Muscle layer of colon (tissue), 2 donors: Measurements from ENCODE around the gene RRP36.
"Not testable (repeated sequence)": the region's sequence is repeated elsewhere in the genome, so short reads cannot be mapped to it uniquely, and the experiment has no call there.

Experiments
- H3K27ac ChIP-seq: one replicate; pipeline ENCODE4 v1.7.0; 2013; ENCODE audit warnings: low read depth, mild to moderate bottlenecking, low read length, moderate library complexity
- H3K27me3 ChIP-seq, 2 donors: one replicate each; pipeline ENCODE4 v1.7.0; 2013; ENCODE audit warnings: low read length in 2 of 2, mild to moderate bottlenecking in 2 of 2; ENCODE audit not compliant: insufficient read depth in 2 of 2, control insufficient read depth in 1 of 2
- H3K36me3 ChIP-seq: one replicate; pipeline ENCODE4 v1.7.0; 2013; ENCODE audit warnings: mild to moderate bottlenecking, low read length; ENCODE audit not compliant: insufficient read depth
- H3K4me1 ChIP-seq: one replicate; pipeline ENCODE4 v1.7.0; 2013; ENCODE audit warnings: mild to moderate bottlenecking, low read length; ENCODE audit not compliant: insufficient read depth
- H3K4me3 ChIP-seq, 2 donors: one replicate each; pipeline ENCODE4 v1.7.0; 2013; ENCODE audit warnings: low read length in 2 of 2, low read depth in 1 of 2, mild to moderate bottlenecking in 1 of 2, moderate library complexity in 1 of 2
- H3K9ac ChIP-seq: one replicate; pipeline ENCODE4 v1.7.0; 2013; ENCODE audit warnings: low read length
- H3K9me3 ChIP-seq: one replicate; pipeline ENCODE4 v1.7.0; 2013; ENCODE audit warnings: mild to moderate bottlenecking, low read length
- donor health status: abdominal sarcoma.
- donor health status: Adenocarcinoma of cecum.

RRP36 gene

GRCh38 chr6:43029120-43029519, 7.7 kb downstream of the RRP36 start:
- Histone ChIP-seq H3K27me3 (no peaks in the 10 kb centered on the region), H3K9ac (no peak overlapping the region), H3K27ac (no peak overlapping the region), H3K4me3 (no peak overlapping the region), H3K9me3 (no peaks in the 10 kb centered on the region), H3K4me1 (peaks cover 2% of the 10 kb centered on the region), H3K36me3 (peaks cover 64% of the 10 kb centered on the region)

- H3K9me3 ChIP-seq, result no peaks in the 10 kb centered on the region
- H3K36me3 ChIP-seq, result peaks cover 48% of the 10 kb centered on the region
- H3K4me1 ChIP-seq, result peaks cover 3% of the 10 kb centered on the region
- H3K4me3 ChIP-seq, result no peak overlapping the region
- no peak overlapping the region for H3K27ac ChIP-seq
- H3K27me3 ChIP-seq, result no peaks in the 10 kb centered on the region
- H3K9ac ChIP-seq, result no peak overlapping the region
Observed at GRCh38 chr6:43032326-43032725, 10.9 kb downstream of the RRP36 start.

GRCh38 chr6:43033496-43034189, 12.2 kb downstream of the RRP36 start:
- Histone ChIP-seq H3K9me3 (no peaks in the 10 kb centered on the region), H3K36me3 (peaks cover 50% of the 10 kb centered on the region), H3K9ac (no peak overlapping the region), H3K4me1 (peaks cover 3% of the 10 kb centered on the region), H3K4me3 (no peak overlapping the region), H3K27ac (no peak overlapping the region), H3K27me3 (no peaks in the 10 kb centered on the region)

GRCh38 chr6:43034190-43034525, 12.7 kb downstream of the RRP36 start:
- Histone ChIP-seq H3K4me3 (no peak overlapping the region), H3K27me3 (no peaks in the 10 kb centered on the region), H3K9ac (no peak overlapping the region), H3K36me3 (peaks cover 50% of the 10 kb centered on the region), H3K9me3 (no peaks in the 10 kb centered on the region), H3K4me1 (peaks cover 3% of the 10 kb centered on the region), H3K27ac (no peak overlapping the region)

GRCh38 chr6:43035495-43036194, 14.2 kb downstream of the RRP36 start:
- Histone ChIP-seq H3K9ac (no peak overlapping the region), H3K36me3 (peaks cover 41% of the 10 kb centered on the region), H3K27ac (no peak overlapping the region), H3K27me3 (no peaks in the 10 kb centered on the region), H3K9me3 (no peaks in the 10 kb centered on the region), H3K4me3 (no peak overlapping the region), H3K4me1 (peaks cover 3% of the 10 kb centered on the region)

GRCh38 chr6:43036712-43037111, 15.3 kb downstream of the RRP36 start:
- no peaks in the 10 kb centered on the region for H3K27me3 ChIP-seq
- no peaks in the 10 kb centered on the region for H3K9me3 ChIP-seq
- peaks cover 3% of the 10 kb centered on the region for H3K4me1 ChIP-seq
- H3K4me3 ChIP-seq, result no peak overlapping the region
- no peak overlapping the region for H3K27ac ChIP-seq
- H3K9ac ChIP-seq, result no peak overlapping the region
- H3K36me3 ChIP-seq, result peaks cover 41% of the 10 kb centered on the region

GRCh38 chr6:43037197-43037596, 15.8 kb downstream of the RRP36 start:
- Histone ChIP-seq H3K9me3 (no peaks in the 10 kb centered on the region), H3K4me1 (peaks cover 3% of the 10 kb centered on the region), H3K9ac (no peak overlapping the region), H3K36me3 (peaks cover 41% of the 10 kb centered on the region), H3K4me3 (no peak overlapping the region), H3K27ac (no peak overlapping the region), H3K27me3 (no peaks in the 10 kb centered on the region)

DNA sequence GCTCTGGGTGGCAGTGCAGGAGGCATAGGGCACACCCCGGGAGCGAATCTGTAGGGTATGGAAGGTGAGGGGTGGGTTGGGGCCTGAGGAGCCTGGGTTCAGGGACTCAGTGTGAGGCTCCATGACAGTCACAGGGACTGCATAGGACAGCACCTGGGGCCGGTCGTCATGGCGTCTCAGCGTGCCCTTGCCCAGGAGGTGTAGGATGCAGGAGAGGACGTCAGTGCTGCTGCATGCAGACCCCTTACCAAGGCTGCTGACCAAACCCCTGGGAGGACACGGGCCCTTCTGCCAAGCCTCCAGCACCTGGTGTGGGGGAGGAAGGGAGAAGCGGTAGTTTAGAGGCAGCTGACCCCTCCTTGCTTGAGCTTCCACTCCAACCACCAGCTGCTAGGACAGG, 16.3 kb downstream of the RRP36 start:
- H3K27me3 ChIP-seq, result no peaks in the 10 kb centered on the region
- H3K4me3 ChIP-seq, result no peak overlapping the region
- no peaks in the 10 kb centered on the region for H3K9me3 ChIP-seq
- H3K9ac ChIP-seq, result no peak overlapping the region
- H3K4me1 ChIP-seq, result peaks cover 3% of the 10 kb centered on the region
- peaks cover 41% of the 10 kb centered on the region for H3K36me3 ChIP-seq
- no peak overlapping the region for H3K27ac ChIP-seq

- Histone ChIP-seq H3K4me3 (no peak overlapping the region), H3K9ac (no peak overlapping the region), H3K27me3 (no peaks in the 10 kb centered on the region), H3K4me1 (peaks cover 3% of the 10 kb centered on the region), H3K36me3 (peaks cover 36% of the 10 kb centered on the region), H3K27ac (no peak overlapping the region), H3K9me3 (no peaks in the 10 kb centered on the region)
Observed at GRCh38 chr6:43038727-43039126, 17.3 kb downstream of the RRP36 start.

DNA sequence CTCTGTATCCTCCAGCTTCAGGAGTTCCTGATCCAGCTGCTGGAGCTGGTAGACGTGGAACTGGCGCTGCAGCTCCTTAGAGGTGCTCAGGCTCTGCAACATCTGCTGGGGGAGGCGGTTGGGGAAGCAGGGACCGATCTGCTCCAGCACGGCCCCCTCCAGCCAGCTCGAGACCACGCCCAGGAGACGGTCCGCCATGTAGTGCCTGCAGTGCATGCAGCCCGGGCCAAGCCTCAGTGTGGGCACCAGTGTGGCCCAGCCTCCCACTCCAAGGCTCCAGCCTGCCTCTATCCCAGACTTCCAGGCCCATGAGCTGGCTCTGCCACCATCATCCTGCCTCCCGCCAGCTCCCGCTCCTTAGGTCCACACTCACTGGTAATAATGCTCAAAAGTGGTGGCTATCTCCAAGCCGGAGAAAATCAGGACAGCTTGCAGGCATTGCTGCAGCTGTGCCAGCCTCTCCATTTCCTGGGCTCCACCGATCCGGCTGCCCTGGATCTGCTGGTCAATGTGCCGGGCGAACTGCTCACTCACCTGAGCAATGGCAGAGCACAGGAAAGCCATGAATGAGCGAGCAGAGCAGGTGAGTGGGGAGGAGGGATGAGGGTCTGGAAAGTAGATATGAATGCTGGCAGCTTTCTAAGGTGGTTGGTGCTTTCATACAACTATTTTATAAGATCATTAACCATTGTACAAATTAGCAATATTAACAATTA, 19.3 kb downstream of the RRP36 start:
- no peak overlapping the region for H3K4me3 ChIP-seq

DNA sequence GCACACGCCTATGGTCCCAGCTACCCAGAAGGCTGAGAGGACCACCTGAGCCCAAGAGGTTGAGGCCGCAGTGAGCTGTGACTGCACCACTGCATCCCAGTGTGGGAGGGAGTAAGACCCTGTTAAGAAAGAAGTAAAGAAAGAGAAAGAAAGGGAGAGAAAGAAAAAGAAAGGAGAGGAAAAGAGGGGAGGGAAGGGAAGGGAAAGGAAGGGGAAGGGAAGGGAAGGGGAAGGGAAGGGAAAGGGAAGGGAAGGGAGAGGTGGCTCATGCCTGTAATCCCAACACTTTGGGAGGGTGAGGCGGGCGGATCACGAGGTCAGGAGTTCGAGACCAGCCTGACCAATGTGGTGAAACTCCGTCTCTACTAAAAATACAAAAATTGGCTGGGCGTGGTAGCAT, 20.1 kb downstream of the RRP36 start:
- not testable (repeated sequence) for H3K9ac ChIP-seq, H3K9me3 ChIP-seq, H3K27me3 ChIP-seq, H3K4me1 ChIP-seq, H3K27ac ChIP-seq, H3K4me3 ChIP-seq
- peaks cover 42% of the 10 kb centered on the region for H3K36me3 ChIP-seq

More for the DNA sequence above, 19.3 kb downstream of the RRP36 start:
- peaks cover 3% of the 10 kb centered on the region for H3K4me1 ChIP-seq
- H3K27ac ChIP-seq, result no peak overlapping the region
- H3K9ac ChIP-seq, result no peak overlapping the region
- no peaks in the 10 kb centered on the region for H3K27me3 ChIP-seq
- H3K36me3 ChIP-seq, result peaks cover 35% of the 10 kb centered on the region
- no peaks in the 10 kb centered on the region for H3K9me3 ChIP-seq
